LNCaP clone FGC (cell line): ENCODE measurements around the gene PIH1D2.
"Not testable (repeated sequence)": the region's sequence is repeated elsewhere in the genome, so short reads cannot be mapped to it uniquely, and the experiment has no call there.

ENCODE experiments used
- DNase-seq: peaks from one replicate; pipeline ENCODE4 v3.0.0-alpha.2; 2011; ENCODE audit warnings: low read depth
- H3K4me3 ChIP-seq: 2 replicates; pipeline ENCODE4 v1.5.1; 2011; ENCODE audit warnings: mild to moderate bottlenecking, low read depth, low read length, control low read depth
- TF ChIP-seq, protein P1 (sequence below): IDR thresholded peaks from 2 replicates; pipeline ENCODE4 v1.5.1; 2012; ENCODE audit warnings: mild to moderate bottlenecking; ENCODE audit not compliant: control insufficient read depth, insufficient read depth; ENCODE audit errors: extremely low read depth

Gene PIH1D2

DNA sequence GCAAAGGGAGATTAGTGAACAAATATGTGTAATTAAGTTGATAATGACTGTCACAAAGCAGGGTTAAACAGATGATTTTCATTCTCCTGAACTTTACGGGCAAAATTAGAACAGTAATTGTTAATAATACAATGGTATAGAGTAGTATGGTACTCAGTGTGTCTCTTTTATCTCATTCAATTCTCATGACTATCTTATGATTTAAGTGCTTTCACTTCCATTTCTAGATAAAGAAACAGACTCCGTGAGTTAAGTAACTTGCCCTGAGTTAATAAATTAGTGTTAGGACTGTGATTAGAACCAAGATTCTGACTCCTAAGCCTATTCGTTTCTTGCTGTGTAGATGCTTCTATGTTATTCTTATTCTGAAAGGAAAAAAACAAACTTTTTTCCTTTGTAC, 22.0 kb downstream of the PIH1D2 start:
- DNase-seq = no peak
- TF ChIP-seq, protein P1, sequence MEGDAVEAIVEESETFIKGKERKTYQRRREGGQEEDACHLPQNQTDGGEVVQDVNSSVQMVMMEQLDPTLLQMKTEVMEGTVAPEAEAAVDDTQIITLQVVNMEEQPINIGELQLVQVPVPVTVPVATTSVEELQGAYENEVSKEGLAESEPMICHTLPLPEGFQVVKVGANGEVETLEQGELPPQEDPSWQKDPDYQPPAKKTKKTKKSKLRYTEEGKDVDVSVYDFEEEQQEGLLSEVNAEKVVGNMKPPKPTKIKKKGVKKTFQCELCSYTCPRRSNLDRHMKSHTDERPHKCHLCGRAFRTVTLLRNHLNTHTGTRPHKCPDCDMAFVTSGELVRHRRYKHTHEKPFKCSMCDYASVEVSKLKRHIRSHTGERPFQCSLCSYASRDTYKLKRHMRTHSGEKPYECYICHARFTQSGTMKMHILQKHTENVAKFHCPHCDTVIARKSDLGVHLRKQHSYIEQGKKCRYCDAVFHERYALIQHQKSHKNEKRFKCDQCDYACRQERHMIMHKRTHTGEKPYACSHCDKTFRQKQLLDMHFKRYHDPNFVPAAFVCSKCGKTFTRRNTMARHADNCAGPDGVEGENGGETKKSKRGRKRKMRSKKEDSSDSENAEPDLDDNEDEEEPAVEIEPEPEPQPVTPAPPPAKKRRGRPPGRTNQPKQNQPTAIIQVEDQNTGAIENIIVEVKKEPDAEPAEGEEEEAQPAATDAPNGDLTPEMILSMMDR = no peak
- H3K4me3 ChIP-seq = no peak overlapping the region

DNA sequence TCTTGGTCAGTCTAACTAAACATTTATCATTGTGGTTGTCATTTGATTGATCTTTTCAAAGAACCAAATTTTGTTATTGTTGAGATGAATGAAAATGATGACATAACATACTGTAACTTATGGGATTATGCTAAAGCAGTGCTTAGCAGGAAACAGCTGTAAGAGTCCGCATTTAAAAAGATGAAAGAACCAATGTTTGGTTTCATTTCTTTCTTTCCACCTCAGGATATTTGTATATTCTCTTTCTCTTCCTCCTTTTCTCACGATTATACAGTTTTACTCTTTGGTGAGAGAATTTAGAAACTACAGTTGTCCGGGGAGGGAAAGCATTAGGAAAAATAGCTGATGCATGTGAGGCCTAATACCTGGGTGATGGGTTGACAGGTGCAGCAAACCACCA, 23.1 kb downstream of the PIH1D2 start:
- no peak overlapping the region for H3K4me3 ChIP-seq
- no peak for DNase-seq
- TF ChIP-seq, protein P1 = no peak

GRCh38 chr11:112049777-112050176, 24.0 kb downstream of the PIH1D2 start:
- no peak for DNase-seq
- TF ChIP-seq, protein P1 = no peak
- H3K4me3 ChIP-seq = no peak overlapping the region

- DNase-seq, H3K4me3 ChIP-seq: not testable (repeated sequence)
Observed at GRCh38 chr11:112048256-112048655, 25.6 kb downstream of the PIH1D2 start.

DNA sequence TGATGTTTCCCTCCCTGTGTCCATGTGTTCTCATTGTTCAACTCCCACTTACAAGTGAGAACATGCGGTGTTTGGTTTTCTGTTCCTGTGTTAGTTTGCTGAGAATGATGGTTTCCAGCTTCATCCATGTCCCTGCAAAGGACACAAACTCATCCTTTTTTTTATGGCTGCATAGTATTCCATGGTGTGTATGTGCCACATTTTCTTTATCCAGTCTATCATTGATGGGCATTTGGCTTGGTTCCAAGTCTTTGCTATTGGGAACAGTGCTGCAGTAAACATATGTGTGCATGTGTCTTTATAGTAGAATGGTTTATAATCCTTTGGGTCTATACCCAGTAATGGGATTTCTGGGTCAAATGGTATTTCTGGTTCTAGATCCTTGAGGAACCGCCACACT, 27.2 kb downstream of the PIH1D2 start:
- not testable (repeated sequence) for DNase-seq, H3K4me3 ChIP-seq

GRCh38 chr11:112044961-112045360, 28.9 kb downstream of the PIH1D2 start:
- TF ChIP-seq, protein P1 = no peak
- no peak for DNase-seq
- no peak overlapping the region for H3K4me3 ChIP-seq

DNA sequence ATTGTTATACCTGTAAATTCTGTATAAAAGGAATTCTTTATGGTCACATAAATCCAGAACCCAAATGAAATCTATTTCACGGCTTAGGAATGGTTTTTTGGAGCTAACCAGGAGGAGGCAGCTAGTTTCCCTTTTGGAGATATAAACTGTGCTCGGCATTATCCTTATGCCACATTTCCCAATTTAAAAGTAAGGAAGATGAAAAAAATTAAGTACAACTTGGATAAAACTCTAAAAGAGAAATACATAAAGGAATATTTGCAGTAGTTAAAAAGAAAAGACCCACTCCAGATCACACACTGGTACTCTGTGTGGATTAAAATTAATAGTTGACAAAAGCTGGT, 30.9 kb downstream of the PIH1D2 start:
- no peak for DNase-seq
- TF ChIP-seq, protein P1 = no peak
- H3K4me3 ChIP-seq = no peak overlapping the region

DNA sequence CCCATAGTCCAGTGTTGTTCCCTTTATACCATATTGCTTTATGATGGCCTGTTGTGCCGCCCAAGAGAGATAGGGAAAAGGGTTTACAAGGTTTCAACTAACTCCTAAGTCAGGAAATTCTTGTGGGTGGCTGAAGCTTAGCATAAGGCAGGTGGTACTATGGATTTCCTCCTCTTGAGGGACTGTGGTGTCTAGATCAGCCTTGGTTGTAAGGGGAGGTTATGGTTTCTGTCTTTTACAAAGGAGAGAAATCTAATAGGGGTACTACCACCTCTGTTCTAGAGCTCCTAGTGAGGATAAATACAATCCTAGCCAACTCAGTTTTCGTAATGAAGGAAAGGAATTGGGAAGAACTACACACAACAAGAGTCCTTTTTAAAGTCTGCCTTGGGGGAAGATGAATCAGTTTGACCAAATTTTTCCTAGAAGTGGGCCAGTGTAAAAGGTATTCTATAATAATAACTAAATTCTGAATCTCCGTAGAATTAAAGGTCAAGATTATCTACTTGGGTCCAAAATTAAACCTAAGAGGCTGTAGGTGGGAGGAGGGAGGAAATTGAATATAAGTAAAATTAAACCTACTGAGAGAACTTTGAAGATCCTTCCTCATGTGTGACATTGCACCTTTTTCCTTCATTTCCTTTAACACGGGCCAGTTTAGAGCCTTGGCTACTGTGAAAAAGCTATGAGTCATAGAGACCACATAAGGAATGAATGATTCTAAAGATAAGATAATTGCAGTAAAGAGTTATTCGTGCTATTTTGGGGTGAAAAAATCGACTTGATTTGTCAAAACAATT, 31.5 kb downstream of the PIH1D2 start:
- H3K4me3 ChIP-seq = no peak overlapping the region
- TF ChIP-seq, protein P1 = no peak
- no peak for DNase-seq
